Nephron progenitor cell (in vitro differentiated cells): Measurements from ENCODE around the gene TBL1X.

Experiments
- DNase-seq: peaks from one replicate; pipeline ENCODE4 v3.0.0; 2021
- H3K27ac Mint-ChIP-seq: 2 replicates; pipeline ENCODE4 v1.8.0; 2021; ENCODE audit warnings: mild to moderate bottlenecking, moderate library complexity, mixed read lengths
- H3K27me3 Mint-ChIP-seq: 2 replicates; pipeline ENCODE4 v1.8.0; 2021; ENCODE audit warnings: mild to moderate bottlenecking, low read depth, mixed read lengths; ENCODE audit not compliant: poor library complexity
- H3K36me3 Mint-ChIP-seq: 2 replicates; pipeline ENCODE4 v1.8.0; 2021; ENCODE audit warnings: low read depth, mixed read lengths
- H3K4me1 Mint-ChIP-seq: 2 replicates; pipeline ENCODE4 v1.8.0; 2021; ENCODE audit warnings: mixed read lengths
- H3K4me3 Mint-ChIP-seq: 2 replicates; pipeline ENCODE4 v1.8.0; 2021; ENCODE audit warnings: mild to moderate bottlenecking, moderate library complexity, mixed read lengths
- H3K9me3 Mint-ChIP-seq: 2 replicates; pipeline ENCODE4 v1.8.0; 2021; ENCODE audit warnings: mild to moderate bottlenecking, moderate library complexity, mixed read lengths
- TF ChIP-seq, protein P1 (sequence below): fragments of 200-600 bp; sonication (generic); IDR thresholded peaks from 2 replicates; pipeline ENCODE4 v1.5.0; 2021; ENCODE audit warnings: antibody characterized with exemption

Gene TBL1X

DNA sequence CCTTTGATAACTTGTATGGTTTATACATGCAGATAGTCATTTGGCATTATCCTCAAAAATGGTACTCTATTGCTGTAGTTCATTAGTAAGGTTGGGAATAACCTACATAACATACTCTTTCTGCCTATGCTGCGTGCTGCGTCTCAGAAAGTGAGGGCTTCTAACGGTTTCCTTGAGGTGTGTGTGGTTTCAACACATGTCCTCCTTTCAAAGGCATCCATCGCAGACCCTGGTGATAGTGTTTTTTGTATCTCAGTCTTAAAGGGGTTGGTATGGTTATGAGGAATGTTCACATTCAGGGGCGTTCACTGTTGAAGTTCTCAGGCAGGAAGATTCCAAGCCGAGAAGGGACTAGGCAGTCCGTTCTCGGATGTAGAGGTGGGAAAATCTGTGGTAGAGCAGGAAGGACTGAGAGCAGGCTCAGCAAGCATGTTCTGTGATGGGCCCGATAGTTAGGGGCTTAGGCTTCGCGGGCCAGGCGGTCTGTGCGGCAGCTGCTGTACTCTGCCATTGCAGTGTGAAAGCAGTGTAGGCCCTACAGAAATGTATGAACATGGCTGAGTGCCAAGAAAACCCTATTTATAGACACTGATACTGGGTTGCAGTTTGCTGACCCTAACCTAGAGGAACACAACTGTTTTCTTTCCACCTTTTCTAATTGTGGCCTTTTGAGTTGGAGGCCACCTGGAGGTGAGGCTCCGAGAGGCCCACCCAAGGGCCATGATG is 177.6 kb downstream of the TBL1X start:
- Mint-ChIP-seq H3K27me3 (no peaks in the 10 kb centered on the region), H3K4me3 (no peak overlapping the region), H3K36me3 (peaks cover 39% of the 10 kb centered on the region), H3K4me1 (peaks cover 17% of the 10 kb centered on the region), H3K27ac (peak overlapping the region; percentile 68), H3K9me3 (peaks cover 30% of the 10 kb centered on the region)
- TF ChIP-seq, protein P1, sequence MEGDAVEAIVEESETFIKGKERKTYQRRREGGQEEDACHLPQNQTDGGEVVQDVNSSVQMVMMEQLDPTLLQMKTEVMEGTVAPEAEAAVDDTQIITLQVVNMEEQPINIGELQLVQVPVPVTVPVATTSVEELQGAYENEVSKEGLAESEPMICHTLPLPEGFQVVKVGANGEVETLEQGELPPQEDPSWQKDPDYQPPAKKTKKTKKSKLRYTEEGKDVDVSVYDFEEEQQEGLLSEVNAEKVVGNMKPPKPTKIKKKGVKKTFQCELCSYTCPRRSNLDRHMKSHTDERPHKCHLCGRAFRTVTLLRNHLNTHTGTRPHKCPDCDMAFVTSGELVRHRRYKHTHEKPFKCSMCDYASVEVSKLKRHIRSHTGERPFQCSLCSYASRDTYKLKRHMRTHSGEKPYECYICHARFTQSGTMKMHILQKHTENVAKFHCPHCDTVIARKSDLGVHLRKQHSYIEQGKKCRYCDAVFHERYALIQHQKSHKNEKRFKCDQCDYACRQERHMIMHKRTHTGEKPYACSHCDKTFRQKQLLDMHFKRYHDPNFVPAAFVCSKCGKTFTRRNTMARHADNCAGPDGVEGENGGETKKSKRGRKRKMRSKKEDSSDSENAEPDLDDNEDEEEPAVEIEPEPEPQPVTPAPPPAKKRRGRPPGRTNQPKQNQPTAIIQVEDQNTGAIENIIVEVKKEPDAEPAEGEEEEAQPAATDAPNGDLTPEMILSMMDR = no peak
- no peak for DNase-seq

DNA sequence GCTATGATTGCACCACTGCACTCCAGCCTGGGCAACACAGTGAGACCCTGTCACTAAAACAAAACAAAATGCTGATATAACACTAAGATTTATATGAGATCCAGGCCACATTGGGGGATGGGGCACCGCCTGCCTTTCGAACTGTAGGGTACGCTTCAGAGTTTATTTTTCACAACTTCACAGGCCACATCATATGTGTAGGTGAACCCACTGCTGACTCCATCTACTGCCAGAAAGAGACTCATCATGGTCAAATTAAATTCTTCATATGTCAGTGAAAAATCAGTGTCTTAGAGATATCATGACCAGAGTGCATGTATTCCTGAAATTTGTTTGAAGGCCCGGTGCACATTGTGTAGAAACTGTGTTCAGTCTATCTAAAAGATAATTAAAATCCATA is 178.9 kb downstream of the TBL1X start:
- no peak overlapping the region for H3K4me3 Mint-ChIP-seq
- peaks cover 31% of the 10 kb centered on the region for H3K4me1 Mint-ChIP-seq
- H3K9me3 Mint-ChIP-seq = peaks cover 39% of the 10 kb centered on the region
- H3K36me3 Mint-ChIP-seq = peaks cover 35% of the 10 kb centered on the region
- H3K27me3 Mint-ChIP-seq = no peaks in the 10 kb centered on the region
- TF ChIP-seq, protein P1 = no peak
- no peak overlapping the region for H3K27ac Mint-ChIP-seq
- DNase-seq = no peak

DNA sequence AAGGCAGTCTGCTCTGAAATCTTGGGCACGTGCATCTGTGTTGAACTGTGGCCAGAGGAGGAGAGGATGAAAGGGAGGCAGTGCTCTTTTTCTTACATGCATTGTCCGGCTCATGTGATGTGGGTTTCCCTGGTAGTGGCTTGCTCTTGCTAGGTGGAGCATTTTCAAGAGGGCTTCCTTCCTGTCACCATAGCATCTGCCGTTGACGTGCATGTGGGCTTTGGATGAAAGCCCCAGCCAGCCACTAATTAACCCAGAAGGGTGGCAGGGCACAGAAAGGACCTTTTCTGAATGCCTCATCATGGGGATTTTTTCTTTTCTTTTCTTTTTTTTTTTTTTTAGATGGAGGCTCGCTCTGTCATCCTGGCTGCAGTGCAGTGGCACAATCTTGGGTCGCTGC is 179.5 kb downstream of the TBL1X start:
- TF ChIP-seq, protein P1 = no peak
- no peak overlapping the region for H3K27ac Mint-ChIP-seq
- H3K9me3 Mint-ChIP-seq = peaks cover 42% of the 10 kb centered on the region
- H3K4me1 Mint-ChIP-seq = peaks cover 32% of the 10 kb centered on the region
- no peak for DNase-seq
- H3K4me3 Mint-ChIP-seq = no peak overlapping the region
- no peaks in the 10 kb centered on the region for H3K27me3 Mint-ChIP-seq
- H3K36me3 Mint-ChIP-seq = peaks cover 30% of the 10 kb centered on the region

DNA sequence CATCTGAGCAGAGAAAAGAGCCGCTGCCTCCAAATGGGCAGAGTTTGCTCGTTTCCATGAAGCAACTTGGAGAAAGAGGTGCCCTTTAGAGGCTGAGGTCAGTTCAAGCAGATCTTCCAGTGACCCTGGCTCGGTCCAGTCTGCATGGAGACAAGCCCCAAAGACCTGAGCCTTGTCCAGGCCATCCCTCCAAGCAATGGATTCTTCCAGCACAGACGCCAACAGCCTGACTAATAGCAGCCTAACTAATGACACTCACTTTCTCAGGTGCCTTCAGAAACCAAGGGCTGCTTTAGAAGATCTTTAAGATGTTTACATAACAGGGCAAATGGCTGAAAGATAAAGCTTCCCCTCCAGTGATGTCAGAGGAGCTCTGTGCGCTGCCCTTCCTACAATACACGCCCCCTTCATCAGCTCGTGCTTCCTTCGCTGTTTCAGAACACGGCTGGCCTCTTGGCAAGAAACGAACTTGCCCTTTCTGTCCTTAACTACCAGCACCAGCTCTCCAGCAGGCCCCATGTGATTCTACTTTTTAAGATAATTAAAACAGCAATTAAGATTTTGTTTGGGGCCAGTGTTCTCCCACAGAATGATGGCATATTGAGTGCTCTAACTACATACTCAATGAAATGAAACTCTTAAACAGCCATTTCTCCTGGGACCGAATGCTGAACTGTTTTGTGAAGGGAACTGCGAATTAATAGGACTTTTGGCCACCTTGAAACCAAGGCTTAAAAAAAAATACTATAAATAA is 181.8 kb downstream of the TBL1X start:
- Mint-ChIP-seq H3K4me3 (no peak overlapping the region), H3K4me1 (peaks cover 32% of the 10 kb centered on the region), H3K27me3 (no peaks in the 10 kb centered on the region), H3K36me3 (peaks cover 29% of the 10 kb centered on the region), H3K9me3 (peaks cover 54% of the 10 kb centered on the region), H3K27ac (peak overlapping the region; percentile 93)
- no peak for DNase-seq
- TF ChIP-seq, protein P1 = no peak

DNA sequence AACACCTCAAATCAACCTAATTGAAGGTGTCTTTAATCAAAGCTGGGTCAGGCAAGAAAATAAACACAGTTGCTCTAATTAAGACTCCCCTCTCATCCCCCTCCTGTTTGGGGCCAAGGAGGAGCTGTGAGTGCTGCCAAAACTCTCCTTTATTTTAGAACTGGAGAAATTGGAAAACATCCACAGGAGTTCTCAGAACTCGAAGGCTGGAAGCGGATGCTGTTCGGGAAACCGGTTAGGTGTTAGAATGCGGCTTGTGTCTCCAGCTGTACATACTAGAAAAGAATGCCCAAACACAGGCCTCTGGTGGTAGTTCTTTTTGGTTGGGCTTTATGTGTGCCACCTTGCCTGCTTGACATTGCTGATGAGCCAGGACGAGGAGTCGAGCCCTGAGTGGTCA is 182.6 kb downstream of the TBL1X start:
- Mint-ChIP-seq H3K27me3 (peaks cover under 1% of the 10 kb centered on the region), H3K27ac (no peak overlapping the region), H3K9me3 (peaks cover 53% of the 10 kb centered on the region), H3K36me3 (peaks cover 29% of the 10 kb centered on the region), H3K4me3 (no peak overlapping the region), H3K4me1 (peaks cover 32% of the 10 kb centered on the region)
- TF ChIP-seq, protein P1 = no peak
- DNase-seq = no peak
